K562 (cell line): ENCODE results near the gene CMSS1. TPM values are rescaled to one million over a fixed set of nuclear protein-coding genes. Genes with fewer than 3 reads are reported as not detected.
A peak's percentile ranks its signal among the peaks of the same experiment; 100 is the strongest.

Source experiments
- ATAC-seq: fragments of 200-7000 bp; cut with Tn5 transposase; 3 replicates; pipeline ENCODE4 v1.9.1; 2020; ENCODE audit warnings: moderate library complexity
- BruUV-seq: library from RNA; stranded (reverse); fragments of 400-500 nt; replicated peaks from 2 replicates; lab custom pipeline; 2021; lab: Mats Ljungman, UMichigan
- CTCF ChIA-PET: fragments of 300-600 bp; formaldehyde crosslinking; extraction: SDS; loops from one replicate; lab custom pipeline; 2021; ENCODE audit warnings: low intra/inter-chr PET ratio; lab: Yijun Ruan, JAX
- POLR2A ChIA-PET: fragments of 300-600, 350-650 bp; sonication (Branson Sonifier 250); formaldehyde crosslinking; extraction: SDS; loops from one replicate; lab custom pipeline; 2021; ENCODE audit warnings: antibody characterized with exemption, inconsistent platforms; lab: Yijun Ruan, JAX
- DNase-seq, 4 experiments: peaks; one replicate each; pipeline versions ENCODE4 v3.0.0 to v3.0.0-alpha.2; 2011 to 2018; ENCODE audit warnings: low spot score in 3 of 4, mixed read lengths in 3 of 4; ENCODE audit errors: extremely low read depth in 1 of 4
- FAIRE-seq: peaks from 2 replicates; lab custom pipeline; 2011; peaks lifted over from hg19 to GRCh38; lab: Jason Lieb, UNC
- H2AFZ ChIP-seq: 2 replicates; pipeline ENCODE4 v1.6.0; 2011; ENCODE audit warnings: low read depth, low read length, control low read depth, inconsistent platforms
- H3K27ac ChIP-seq: fragments of 200-600 bp; 3 replicates; pipeline ENCODE4 v1.8.0; 2011; ENCODE audit warnings: low read depth, mild to moderate bottlenecking, control low read depth, inconsistent platforms, low read length, moderate library complexity, mixed read lengths; ENCODE audit errors: extremely low read depth
- H3K27me3 ChIP-seq, 2 experiments: fragments of 300-600 bp in 1 of 2; 2 replicates in 1 of 2; 3 replicates in 1 of 2; pipeline versions ENCODE4 v1.6.0 to v1.8.0; 2011; ENCODE audit warnings: inconsistent platforms in 2 of 2, low read length in 2 of 2, mild to moderate bottlenecking in 1 of 2, mixed read lengths in 1 of 2, moderate library complexity in 1 of 2; ENCODE audit not compliant: control insufficient read depth in 2 of 2, insufficient read depth in 2 of 2
- H3K36me3 ChIP-seq: fragments of 300-600 bp; 3 replicates; pipeline ENCODE4 v1.8.0; 2011; ENCODE audit warnings: mild to moderate bottlenecking, low read length, inconsistent platforms; ENCODE audit not compliant: control insufficient read depth, insufficient read depth
- H3K4me1 ChIP-seq, 2 experiments: fragments of 200-600 bp in 1 of 2; replicated peaks in 1 of 2; 2 replicates in 1 of 2; 3 replicates in 1 of 2; pipeline versions ENCODE4 v1.5.1 to v1.8.0; 2011; ENCODE audit warnings: inconsistent platforms in 2 of 2, low read length in 2 of 2, mild to moderate bottlenecking in 1 of 2, mixed read lengths in 1 of 2, moderate library complexity in 1 of 2; ENCODE audit not compliant: control insufficient read depth in 2 of 2, insufficient read depth in 2 of 2
- H3K4me2 ChIP-seq: 2 replicates; pipeline ENCODE4 v1.6.1; 2011; ENCODE audit warnings: low read length, control low read depth, inconsistent platforms, mixed read lengths; ENCODE audit not compliant: insufficient read depth
- H3K4me3 ChIP-seq: fragments of 200-600 bp; sonication (generic), shearing (Covaris generic); 2 replicates; pipeline ENCODE4 v1.5.1; 2016; ENCODE audit warnings: control low read depth, inconsistent platforms
- H3K79me2 ChIP-seq: fragments of 200-600 bp; 3 replicates; pipeline ENCODE4 v1.8.0; 2011; ENCODE audit warnings: low read length, inconsistent platforms; ENCODE audit not compliant: control insufficient read depth, insufficient read depth
- H3K9ac ChIP-seq, 2 experiments: 2 replicates each; pipeline versions ENCODE4 v1.6.0 to v1.6.1; 2011; ENCODE audit warnings: low read depth in 2 of 2, low read length in 2 of 2, control low read depth in 1 of 2, inconsistent platforms in 1 of 2, mild to moderate bottlenecking in 1 of 2, mixed read lengths in 1 of 2; ENCODE audit not compliant: insufficient read depth in 1 of 2
- H3K9me1 ChIP-seq: one replicate; pipeline ENCODE4 v1.6.0; 2011; ENCODE audit warnings: inconsistent platforms, mild to moderate bottlenecking, low read length, moderate library complexity; ENCODE audit not compliant: control insufficient read depth, insufficient read depth
- H3K9me3 ChIP-seq: replicated peaks from 2 replicates; pipeline ENCODE4 v1.5.1; 2011; ENCODE audit warnings: low read depth, low read length, inconsistent platforms; ENCODE audit not compliant: control insufficient read depth, insufficient read depth
- H4K20me1 ChIP-seq: replicated peaks from 2 replicates; pipeline ENCODE4 v1.6.1; 2011; ENCODE audit warnings: low read length, inconsistent platforms, mixed read lengths; ENCODE audit not compliant: control insufficient read depth, insufficient read depth
- ELK1 ChIP-seq: sonication (generic); formaldehyde crosslinking; IDR thresholded peaks from 2 replicates; pipeline ENCODE4 v1.8.1; 2022; ENCODE audit warnings: missing genetic modification reagents
- PREB ChIP-seq: sonication (generic); formaldehyde crosslinking; IDR thresholded peaks from 2 replicates; pipeline ENCODE4 v1.8.1; 2023; ENCODE audit warnings: mild to moderate bottlenecking, missing genetic modification reagents
- RBM15 ChIP-seq: fragments of 200-400 bp; formaldehyde crosslinking; IDR thresholded peaks from 2 replicates; pipeline ENCODE4 v1.6.1; 2018; ENCODE audit warnings: mild to moderate bottlenecking, low read length, moderate library complexity; ENCODE audit not compliant: insufficient read depth
- TFAP4 ChIP-seq: sonication (generic); formaldehyde crosslinking; IDR thresholded peaks from 2 replicates; pipeline ENCODE4 v1.8.0; 2022; ENCODE audit warnings: missing genetic modification reagents, mild to moderate bottlenecking, moderate library complexity, borderline replicate concordance
- XRCC4 ChIP-seq: IDR thresholded peaks from one replicate; pipeline ENCODE4 v1.6.1; 2011; ENCODE audit not compliant: insufficient read depth, insufficient read length; ENCODE audit errors: extremely low read depth
- ZNF12 ChIP-seq: sonication (generic); formaldehyde crosslinking; IDR thresholded peaks from 2 replicates; pipeline ENCODE4 v1.4.0; 2020; ENCODE audit warnings: mild to moderate bottlenecking, missing genetic modification reagents
- ZNF165 ChIP-seq: fragments of 250-450 bp; sonication (Bioruptor Pico); IDR thresholded peaks from 2 replicates; pipeline ENCODE4 v1.4.0; 2020; ENCODE audit warnings: borderline replicate concordance
- ZNF75A ChIP-seq: fragments of 450-650 bp; formaldehyde crosslinking; IDR thresholded peaks from 2 replicates; pipeline ENCODE4 v1.4.0; 2020; ENCODE audit warnings: mild to moderate bottlenecking
- ZNF830 ChIP-seq: fragments of 250-450 bp; sonication (Bioruptor Pico); IDR thresholded peaks from 2 replicates; pipeline ENCODE4 v1.5.0; 2021; ENCODE audit warnings: mild to moderate bottlenecking
- WGBS: fragments of 100-300 bp; shearing (Covaris generic); methylation state at CpG from one replicate; pipeline ENCODE4 v1.1.6; 2016; ENCODE audit warnings: low coverage, mixed read lengths; ENCODE audit not compliant: insufficient coverage; ENCODE audit errors: missing lambda C conversion rate; 5-methylcytosine and 5-hydroxymethylcytosine counted together
- in situ Hi-C: fragments of 300-500 bp; cut with MboI; formaldehyde crosslinking; loops from 4 replicates; pipeline ENCODE4 v1.15.0; 2018; ENCODE audit warnings: inconsistent platforms, mixed read lengths
- intact Hi-C: fragments of 100-400 bp; cut with micrococcal nuclease; formaldehyde crosslinking; loops from 2 replicates; pipeline ENCODE4 v1.14.2; 2022
- polyA plus RNA-seq, 8 experiments: library from polyadenylated mRNA; depleted of rRNA in 4 of 8; stranded (reverse) in 5 of 8; unstranded in 3 of 8; fragments of >200 nt; fragmentation: Nextera tagmentation in 2 of 8; fragmentation: Illumina TruSeq in 1 of 8; extraction: Ambion mirVana in 2 of 8; extraction: Trizol in 1 of 8; gene quantifications; 2 replicates each; pipeline versions ENCODE4 v1.2.1 to v1.2.3, GENCODE V29; 2011 to 2014; ENCODE audit warnings: inconsistent platforms in 1 of 8, missing spikeins in 1 of 8
- total RNA-seq, 7 experiments: library from RNA; depleted of rRNA in 6 of 7; stranded (reverse); fragments of >200 nt in 6 of 7; fragmentation: Illumina TruSeq in 2 of 7; extraction: Trizol in 2 of 7; gene quantifications; 2 replicates each; pipeline versions ENCODE4 v1.2.1 to v1.2.3, GENCODE V29; 2011 to 2021; ENCODE audit warnings: low replicate concordance in 1 of 7

Gene CMSS1
- total and polyA plus RNA-seq, 9 of the 15 experiments (the other 6 are each of a cell fraction or from before 2014, with no cell fraction given), result 46.9 to 109 (median 72.3) TPM

- Histone ChIP-seq H3K79me2 (no peaks in the 10 kb centered on the region), H3K4me1 (no peaks in the 10 kb centered on the region; a peak in 1 of 5 replicates), H2AFZ (peak overlapping the region; percentile 27; the same call in 1 of the 2 replicates), H3K9ac (no peak overlapping the region), H3K4me3 (no peak overlapping the region), H3K27me3 (no peaks in the 10 kb centered on the region), H3K4me2 (no peak overlapping the region), H3K9me1 (no peaks in the 10 kb centered on the region), H3K36me3 (no peaks in the 10 kb centered on the region), H3K27ac (no peak overlapping the region), H3K9me3 (no peaks in the 10 kb centered on the region), H4K20me1 (no peaks in the 10 kb centered on the region)
- ATAC-seq (no peak), FAIRE-seq (no peak), DNase-seq (no peak)
- no TSS peak for BruUV-seq
- intact Hi-C loops, result no loop called here
- CTCF ChIA-PET, result no interaction called here
- in situ Hi-C loops, result no loop called here
- POLR2A ChIA-PET, result no interaction called here
- WGBS, result 25% methylated on average over 1 of the region's 2 CpGs
- TF ChIP-seq TFAP4 (CRISPR knock-in tag) (no peak), ZNF75A (CRISPR knock-in tag) (no peak), PREB (CRISPR knock-in tag) (no peak), RBM15 (no peak), XRCC4 (no peak), ZNF830 (no peak), ELK1 (no peak), ZNF12 (CRISPR knock-in tag) (no peak), ZNF165 (CRISPR knock-in tag) (no peak)
These were observed 392.5 kb downstream of the CMSS1 start for GRCh38 chr3:100209948-100210771.
